A549 (cell line): ENCODE data around the gene CLEC16A. TPM values are rescaled to one million over a fixed set of nuclear protein-coding genes. Genes with fewer than 3 reads are reported as not detected.

ENCODE experiments used
- ATAC-seq, 2 experiments: fragments of 200-7000 bp in 1 of 2; fragments of >200 bp in 1 of 2; cut with Nextera tagmentation in 1 of 2; cut with Tn5 transposase in 1 of 2; 3 replicates each; pipeline versions ENCODE4 v1.8.0 to v1.9.1; 2018 to 2020; ENCODE audit warnings: mild to moderate bottlenecking in 1 of 2, moderate library complexity in 1 of 2
- CTCF ChIA-PET: fragments of 300-600 bp; sonication (Branson Sonifier 250); formaldehyde crosslinking; extraction: SDS; loops from one replicate; lab custom pipeline; 2021; ENCODE audit warnings: antibody characterized with exemption, inconsistent platforms; lab: Yijun Ruan, JAX
- POLR2A ChIA-PET: fragments of 350-600 bp; formaldehyde crosslinking; extraction: SDS; loops from one replicate; lab custom pipeline; 2021; ENCODE audit warnings: antibody characterized with exemption, inconsistent platforms; lab: Yijun Ruan, JAX
- DNase-seq, 2 experiments: peaks; one replicate each; pipeline versions ENCODE4 v3.0.0 to v3.0.0-alpha.2; 2011 to 2016; ENCODE audit warnings: low read depth in 1 of 2, low spot score in 1 of 2
- FAIRE-seq: peaks from 2 replicates; lab custom pipeline; 2011; peaks lifted over from hg19 to GRCh38; lab: Jason Lieb, UNC
- H3K27ac ChIP-seq, 2 experiments: fragments of >200 bp; sonication (Bioruptor Twin); formaldehyde crosslinking; 3 replicates each; pipeline ENCODE4 v1.5.1; 2016 to 2017
- H3K4me1 ChIP-seq: fragments of >200 bp; sonication (Bioruptor Twin); formaldehyde crosslinking; 3 replicates; pipeline ENCODE4 v1.6.1; 2016
- H3K4me2 ChIP-seq: fragments of >200 bp; sonication (Bioruptor Twin); formaldehyde crosslinking; 3 replicates; pipeline ENCODE4 v1.6.1; 2016
- H3K4me3 ChIP-seq: fragments of >200 bp; sonication (Bioruptor Twin); formaldehyde crosslinking; 3 replicates; pipeline ENCODE4 v1.5.1; 2016
- H3K9me3 ChIP-seq: fragments of >200 bp; sonication (Bioruptor Twin); formaldehyde crosslinking; 3 replicates; pipeline ENCODE4 v1.6.1; 2016
- CBX2 ChIP-seq: fragments of 200-600 bp; sonication (generic); IDR thresholded peaks from 2 replicates; pipeline ENCODE4 v1.6.1; 2016; ENCODE audit warnings: low read depth, mild to moderate bottlenecking, borderline replicate concordance
- CEBPB ChIP-seq, 2 experiments: fragments of >200 bp in 1 of 2; sonication (Bioruptor Twin) in 1 of 2; formaldehyde crosslinking in 1 of 2; IDR thresholded peaks; 2 replicates each; pipeline ENCODE4 v1.6.1; 2012 to 2016
- CHD4 ChIP-seq: fragments of 200-600 bp; sonication (generic); IDR thresholded peaks from 2 replicates; pipeline ENCODE4 v1.6.1; 2016; ENCODE audit warnings: antibody characterized with exemption, mild to moderate bottlenecking, borderline replicate concordance
- E2F6 ChIP-seq: IDR thresholded peaks from 2 replicates; pipeline ENCODE4 v1.6.1; 2012; ENCODE audit warnings: low read depth, borderline replicate concordance
- HOXB5 ChIP-seq: fragments of 250-450 bp; sonication (Bioruptor Pico); IDR thresholded peaks from 2 replicates; pipeline ENCODE4 v1.5.0; 2020; ENCODE audit warnings: mild to moderate bottlenecking, moderate library complexity
- JUNB ChIP-seq: fragments of >200 bp; sonication (Bioruptor Twin); formaldehyde crosslinking; IDR thresholded peaks from 2 replicates; pipeline ENCODE4 v1.6.1; 2016
- KDM1A ChIP-seq: fragments of 200-600 bp; sonication (generic); IDR thresholded peaks from 2 replicates; pipeline ENCODE4 v1.6.1; 2016; ENCODE audit warnings: low read depth, mild to moderate bottlenecking
- MAX ChIP-seq: IDR thresholded peaks from 2 replicates; pipeline ENCODE4 v1.6.1; 2012
- NFE2L2 ChIP-seq: fragments of 150-350 bp; conservative IDR thresholded peaks from 2 replicates; pipeline ENCODE4 v1.6.1; 2014; ENCODE audit warnings: low read length
- PHF8 ChIP-seq: fragments of 200-600 bp; sonication (generic); IDR thresholded peaks from 2 replicates; pipeline ENCODE4 v1.6.1; 2016; ENCODE audit warnings: low read depth, mild to moderate bottlenecking, antibody characterized with exemption, moderate library complexity, borderline replicate concordance
- POLR2A ChIP-seq: IDR thresholded peaks from 2 replicates; pipeline ENCODE4 v1.6.1; 2012; ENCODE audit warnings: mild to moderate bottlenecking, low read length
- RAD21 ChIP-seq, 2 experiments: fragments of >200 bp in 1 of 2; sonication (Bioruptor Twin) in 1 of 2; formaldehyde crosslinking in 1 of 2; IDR thresholded peaks in 1 of 2; conservative IDR thresholded peaks in 1 of 2; 2 replicates in 1 of 2; 3 replicates in 1 of 2; pipeline ENCODE4 v1.6.1; 2012 to 2018; ENCODE audit warnings: inconsistent platforms in 1 of 2
- SMC3 ChIP-seq: fragments of >200 bp; sonication (Bioruptor Twin); formaldehyde crosslinking; IDR thresholded peaks from 3 replicates; pipeline ENCODE4 v1.6.1; 2018; ENCODE audit warnings: inconsistent platforms
- ZSCAN20 ChIP-seq: fragments of 250-450 bp; sonication (Bioruptor Pico); IDR thresholded peaks from 2 replicates; pipeline ENCODE4 v1.8.0; 2022; ENCODE audit warnings: mild to moderate bottlenecking, moderate library complexity
- WGBS: methylation state at CpG from one replicate; pipeline ENCODE4 v1.1.6; 2017; ENCODE audit errors: missing lambda C conversion rate; 5-methylcytosine and 5-hydroxymethylcytosine counted together
- polyA plus RNA-seq, 4 experiments: library from polyadenylated mRNA; depleted of rRNA in 3 of 4; stranded (reverse); fragments of >200 nt; fragmentation: RNase III in 1 of 4; extraction: RNeasy Plus Mini Kit Qiagen cat#74134 plus additional on column Dnase treatment in 1 of 4; gene quantifications; 2 replicates in 3 of 4; 3 replicates in 1 of 4; pipeline ENCODE4 v1.2.3, GENCODE V29; 2011 to 2017
- TF ChIP-seq, protein P1 (sequence below): fragments of 200-600 bp; sonication (generic); IDR thresholded peaks from 2 replicates; pipeline ENCODE4 v1.6.1; 2016; ENCODE audit warnings: antibody characterized with exemption, mild to moderate bottlenecking, moderate library complexity
- TF ChIP-seq, protein P2 (sequence below): fragments of 250-450 bp; sonication (Bioruptor Pico); IDR thresholded peaks from 2 replicates; pipeline ENCODE4 v1.5.0; 2020; ENCODE audit warnings: low read depth, mild to moderate bottlenecking, moderate library complexity
- TF ChIP-seq, protein P3 (sequence below): fragments of 250-450 bp; sonication (Bioruptor Pico); IDR thresholded peaks from 2 replicates; pipeline ENCODE4 v1.5.0; 2021; ENCODE audit warnings: mild to moderate bottlenecking, moderate library complexity, borderline replicate concordance
- TF ChIP-seq, protein P4 (sequence below): IDR thresholded peaks from 2 replicates; pipeline ENCODE4 v1.6.1; 2012

The CLEC16A gene
- polyA plus RNA-seq, 2 of the 4 experiments (the other 2 are of a cell fraction) = 8.3 to 10.4 TPM

- Histone ChIP-seq H3K9me3 (no peaks in the 10 kb centered on the region), H3K4me2 (no peak overlapping the region), H3K4me1 (no peaks in the 10 kb centered on the region), H3K27ac (no peak overlapping the region), H3K4me3 (no peak overlapping the region)
- no peak for DNase-seq
- TF ChIP-seq RAD21 (conservative IDR thresholded peaks at IDR 0.05 in 1 of 2, IDR thresholded peaks at IDR 0.05 in 1 of 2) (no peak), CEBPB (IDR thresholded peaks at IDR 0.05) (peak in 1 of 2 experiments; percentile 72; a peak in 3 of 4 replicates)
- ATAC-seq = no peak
- no peak for FAIRE-seq
- ChIA-PET CTCF (interaction anchor here (0.6 to 1.9 kb wide), 4 partner anchors 35 to 408 kb away, joined by 3 to 11 read pairs (median 4); no protein-coding TSS in a partner anchor), POLR2A (interaction anchor here (2.6 kb wide), 1 partner anchor 178 kb away, joined by 10 read pairs; the partner anchor contains the start of gene NUBP1)
- 91% methylated on average over 10 of the region's 10 CpGs for WGBS
Measured at GRCh38 chr16:10921536-10922327, 22.6 kb upstream of the CLEC16A start.

DNA sequence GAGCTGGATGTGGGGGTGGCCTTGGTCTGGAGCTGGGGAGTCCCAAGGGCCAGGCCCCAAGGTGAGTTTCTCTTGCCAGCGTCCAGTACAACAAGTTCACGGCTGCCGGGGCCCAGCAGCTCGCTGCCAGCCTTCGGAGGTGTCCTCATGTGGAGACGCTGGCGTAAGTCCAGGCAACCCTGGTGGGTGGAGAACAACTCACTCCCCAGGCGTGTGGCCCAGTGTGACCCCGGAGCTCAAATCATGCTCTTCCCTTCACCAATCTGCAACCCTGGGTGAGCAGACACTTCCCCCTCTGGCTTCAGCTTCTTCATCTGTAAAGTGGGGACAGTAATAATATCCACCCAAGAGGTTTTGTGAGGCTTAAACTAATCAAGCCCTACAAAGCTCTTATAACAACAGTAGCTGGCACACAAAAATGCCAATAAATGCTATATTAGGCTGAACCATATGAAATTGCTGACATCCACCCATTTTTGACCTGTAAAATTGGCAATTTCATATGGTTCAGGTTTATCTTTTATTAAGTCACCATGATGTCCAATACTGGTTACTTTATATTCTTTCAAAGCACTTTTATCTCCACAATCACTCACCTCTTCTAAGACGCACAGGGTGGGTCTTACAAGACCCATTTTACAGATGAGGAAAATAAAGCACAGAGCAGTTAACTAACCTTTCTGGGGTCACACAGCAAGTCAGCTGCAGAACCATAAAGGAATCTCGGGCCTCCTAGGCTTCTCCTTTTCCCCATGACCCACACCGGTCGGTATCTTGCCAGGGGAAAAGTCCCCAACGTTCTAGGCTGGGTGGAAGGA is 21.8 kb upstream of the CLEC16A start:
- 84% methylated on average over 10 of the region's 14 CpGs for WGBS
- no peaks in the 10 kb centered on the region for H3K4me1 ChIP-seq
- no peak for FAIRE-seq
- ATAC-seq = no peak
- TF ChIP-seq KDM1A = 0 out of 2 replicates have a peak, but pooled peaks have one; percentile 67
- no peak for TF ChIP-seq POLR2A
- TF ChIP-seq, all 56 proteins: peak for 1
- CTCF ChIA-PET = interaction anchor here (0.6 to 1.9 kb wide), 4 partner anchors 11 to 408 kb away, joined by 3 to 11 read pairs (median 4); no protein-coding TSS in a partner anchor
- POLR2A ChIA-PET = interaction anchor here (2.6 kb wide), 1 partner anchor 179 kb away, joined by 10 read pairs; the partner anchor contains the start of gene NUBP1
- Histone ChIP-seq H3K27ac (no peak overlapping the region), H3K4me3 (no peak overlapping the region), H3K4me2 (no peak overlapping the region), H3K9me3 (no peaks in the 10 kb centered on the region)
- no peak for DNase-seq

DNA sequence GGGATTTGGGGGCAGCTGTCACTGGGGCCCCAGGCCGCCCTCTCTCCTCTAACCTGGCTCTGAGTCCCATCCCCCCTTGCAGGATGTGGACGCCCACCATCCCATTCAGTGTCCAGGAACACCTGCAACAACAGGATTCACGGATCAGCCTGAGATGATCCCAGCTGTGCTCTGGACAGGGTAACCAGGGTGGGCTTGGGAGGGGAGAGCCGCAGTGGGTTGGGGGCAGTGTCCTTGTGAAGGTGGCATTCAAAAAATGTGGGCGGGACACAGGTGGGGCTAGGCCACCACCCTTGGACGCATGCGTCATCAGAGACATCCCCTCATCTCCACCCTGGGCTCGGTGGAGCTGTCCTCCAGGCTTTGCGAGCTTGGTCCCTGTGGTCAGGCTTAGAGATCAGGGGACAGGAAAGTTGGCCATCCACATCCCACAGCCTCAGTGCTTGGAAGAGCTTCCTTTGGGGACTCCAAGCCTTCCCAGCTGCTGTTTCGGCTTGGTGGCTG is 21.2 kb upstream of the CLEC16A start:
- Histone ChIP-seq H3K4me3 (no peak overlapping the region), H3K4me1 (no peaks in the 10 kb centered on the region), H3K4me2 (no peak overlapping the region), H3K27ac (no peak overlapping the region), H3K9me3 (no peaks in the 10 kb centered on the region)
- ATAC-seq (peak in 1 of 2 experiments; percentile 24; a peak in 3 of 6 replicates), FAIRE-seq (no peak), DNase-seq (no peak)
- CTCF ChIA-PET = interaction anchor here (0.6 to 1.9 kb wide), 3 partner anchors 11 to 186 kb away, joined by 3 to 6 read pairs (median 3); no protein-coding TSS in a partner anchor
- POLR2A ChIA-PET = interaction anchor here (2.6 kb wide), 1 partner anchor 179 kb away, joined by 10 read pairs; the partner anchor contains the start of gene NUBP1
- WGBS = 67% methylated on average over 8 of the region's 10 CpGs
- no peak for TF ChIP-seq HOXB5 (CRISPR knock-in tag)
- TF ChIP-seq KDM1A = no peak
- no peak for TF ChIP-seq PHF8
- no peak for TF ChIP-seq MAX
- TF ChIP-seq JUNB = no peak
- TF ChIP-seq CBX2 = no peak
- TF ChIP-seq SMC3 = no peak
- no peak for TF ChIP-seq ZSCAN20
- TF ChIP-seq E2F6 = no peak
- TF ChIP-seq, protein P1, sequence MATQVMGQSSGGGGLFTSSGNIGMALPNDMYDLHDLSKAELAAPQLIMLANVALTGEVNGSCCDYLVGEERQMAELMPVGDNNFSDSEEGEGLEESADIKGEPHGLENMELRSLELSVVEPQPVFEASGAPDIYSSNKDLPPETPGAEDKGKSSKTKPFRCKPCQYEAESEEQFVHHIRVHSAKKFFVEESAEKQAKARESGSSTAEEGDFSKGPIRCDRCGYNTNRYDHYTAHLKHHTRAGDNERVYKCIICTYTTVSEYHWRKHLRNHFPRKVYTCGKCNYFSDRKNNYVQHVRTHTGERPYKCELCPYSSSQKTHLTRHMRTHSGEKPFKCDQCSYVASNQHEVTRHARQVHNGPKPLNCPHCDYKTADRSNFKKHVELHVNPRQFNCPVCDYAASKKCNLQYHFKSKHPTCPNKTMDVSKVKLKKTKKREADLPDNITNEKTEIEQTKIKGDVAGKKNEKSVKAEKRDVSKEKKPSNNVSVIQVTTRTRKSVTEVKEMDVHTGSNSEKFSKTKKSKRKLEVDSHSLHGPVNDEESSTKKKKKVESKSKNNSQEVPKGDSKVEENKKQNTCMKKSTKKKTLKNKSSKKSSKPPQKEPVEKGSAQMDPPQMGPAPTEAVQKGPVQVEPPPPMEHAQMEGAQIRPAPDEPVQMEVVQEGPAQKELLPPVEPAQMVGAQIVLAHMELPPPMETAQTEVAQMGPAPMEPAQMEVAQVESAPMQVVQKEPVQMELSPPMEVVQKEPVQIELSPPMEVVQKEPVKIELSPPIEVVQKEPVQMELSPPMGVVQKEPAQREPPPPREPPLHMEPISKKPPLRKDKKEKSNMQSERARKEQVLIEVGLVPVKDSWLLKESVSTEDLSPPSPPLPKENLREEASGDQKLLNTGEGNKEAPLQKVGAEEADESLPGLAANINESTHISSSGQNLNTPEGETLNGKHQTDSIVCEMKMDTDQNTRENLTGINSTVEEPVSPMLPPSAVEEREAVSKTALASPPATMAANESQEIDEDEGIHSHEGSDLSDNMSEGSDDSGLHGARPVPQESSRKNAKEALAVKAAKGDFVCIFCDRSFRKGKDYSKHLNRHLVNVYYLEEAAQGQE = no peak
- TF ChIP-seq, protein P2, sequence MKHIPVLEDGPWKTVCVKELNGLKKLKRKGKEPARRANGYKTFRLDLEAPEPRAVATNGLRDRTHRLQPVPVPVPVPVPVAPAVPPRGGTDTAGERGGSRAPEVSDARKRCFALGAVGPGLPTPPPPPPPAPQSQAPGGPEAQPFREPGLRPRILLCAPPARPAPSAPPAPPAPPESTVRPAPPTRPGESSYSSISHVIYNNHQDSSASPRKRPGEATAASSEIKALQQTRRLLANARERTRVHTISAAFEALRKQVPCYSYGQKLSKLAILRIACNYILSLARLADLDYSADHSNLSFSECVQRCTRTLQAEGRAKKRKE (CRISPR knock-in tag) = no peak
- no peak for TF ChIP-seq NFE2L2
- TF ChIP-seq, protein P3, sequence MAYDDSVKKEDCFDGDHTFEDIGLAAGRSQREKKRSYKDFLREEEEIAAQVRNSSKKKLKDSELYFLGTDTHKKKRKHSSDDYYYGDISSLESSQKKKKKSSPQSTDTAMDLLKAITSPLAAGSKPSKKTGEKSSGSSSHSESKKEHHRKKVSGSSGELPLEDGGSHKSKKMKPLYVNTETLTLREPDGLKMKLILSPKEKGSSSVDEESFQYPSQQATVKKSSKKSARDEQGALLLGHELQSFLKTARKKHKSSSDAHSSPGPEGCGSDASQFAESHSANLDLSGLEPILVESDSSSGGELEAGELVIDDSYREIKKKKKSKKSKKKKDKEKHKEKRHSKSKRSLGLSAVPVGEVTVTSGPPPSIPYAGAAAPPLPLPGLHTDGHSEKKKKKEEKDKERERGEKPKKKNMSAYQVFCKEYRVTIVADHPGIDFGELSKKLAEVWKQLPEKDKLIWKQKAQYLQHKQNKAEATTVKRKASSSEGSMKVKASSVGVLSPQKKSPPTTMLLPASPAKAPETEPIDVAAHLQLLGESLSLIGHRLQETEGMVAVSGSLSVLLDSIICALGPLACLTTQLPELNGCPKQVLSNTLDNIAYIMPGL (CRISPR knock-in tag) = no peak
- no peak for TF ChIP-seq CHD4
- TF ChIP-seq, protein P4, sequence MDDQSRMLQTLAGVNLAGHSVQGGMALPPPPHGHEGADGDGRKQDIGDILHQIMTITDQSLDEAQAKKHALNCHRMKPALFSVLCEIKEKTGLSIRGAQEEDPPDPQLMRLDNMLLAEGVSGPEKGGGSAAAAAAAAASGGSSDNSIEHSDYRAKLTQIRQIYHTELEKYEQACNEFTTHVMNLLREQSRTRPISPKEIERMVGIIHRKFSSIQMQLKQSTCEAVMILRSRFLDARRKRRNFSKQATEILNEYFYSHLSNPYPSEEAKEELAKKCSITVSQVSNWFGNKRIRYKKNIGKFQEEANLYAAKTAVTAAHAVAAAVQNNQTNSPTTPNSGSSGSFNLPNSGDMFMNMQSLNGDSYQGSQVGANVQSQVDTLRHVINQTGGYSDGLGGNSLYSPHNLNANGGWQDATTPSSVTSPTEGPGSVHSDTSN = no peak
